Bronchial epithelial cell (primary cell): ENCODE measurements around the gene SERGEF. TPM values are rescaled to one million over a fixed set of nuclear protein-coding genes. Genes with fewer than 3 reads are reported as not detected.

Experiments used
- DNase-seq: peaks from one replicate; pipeline ENCODE4 v3.0.0-alpha.2; 2010; ENCODE audit warnings: low read depth
- FAIRE-seq: peaks from 2 replicates; lab custom pipeline; 2011; peaks lifted over from hg19 to GRCh38; lab: Jason Lieb, UNC
- H3K27me3 ChIP-seq: 2 replicates; pipeline ENCODE4 v1.5.1; 2011; ENCODE audit warnings: low read length; ENCODE audit not compliant: control insufficient read depth, insufficient read depth
- H3K36me3 ChIP-seq: 2 replicates; pipeline ENCODE4 v1.5.1; 2011; ENCODE audit warnings: low read length; ENCODE audit not compliant: control insufficient read depth, insufficient read depth
- H3K4me3 ChIP-seq: 2 replicates; pipeline ENCODE4 v1.5.1; 2011; ENCODE audit warnings: mild to moderate bottlenecking, low read depth, low read length, control low read depth
- CTCF ChIP-seq: IDR thresholded peaks from 2 replicates; pipeline ENCODE4 v1.5.1; 2011; ENCODE audit warnings: mild to moderate bottlenecking, moderate library complexity, low read length, control low read depth, inconsistent platforms; ENCODE audit not compliant: insufficient read depth, severe bottlenecking
- total RNA-seq: library from RNA; depleted of rRNA; stranded (reverse); fragments of >200 nt; gene quantifications from 2 replicates; pipeline ENCODE4 v1.2.1, GENCODE V29; 2014

SERGEF gene
- total RNA-seq, 1 donor from 2014 or later = 29.2 TPM

- Histone ChIP-seq H3K36me3 (no peaks in the 10 kb centered on the region), H3K4me3 (no peak overlapping the region), H3K27me3 (no peaks in the 10 kb centered on the region)
- no peak for FAIRE-seq
- DNase-seq = no peak
- TF ChIP-seq CTCF = no peak
These were observed 157.1 kb downstream of the SERGEF start for GRCh38 chr11:17855531-17856290.

- no peak for TF ChIP-seq CTCF
- FAIRE-seq (no peak), DNase-seq (peak; percentile 31)
- no peaks in the 10 kb centered on the region for H3K36me3 ChIP-seq
- H3K27me3 ChIP-seq = no peaks in the 10 kb centered on the region
- no peak overlapping the region for H3K4me3 ChIP-seq
These were observed 159.6 kb downstream of the SERGEF start for GRCh38 chr11:17853280-17853679.

DNA sequence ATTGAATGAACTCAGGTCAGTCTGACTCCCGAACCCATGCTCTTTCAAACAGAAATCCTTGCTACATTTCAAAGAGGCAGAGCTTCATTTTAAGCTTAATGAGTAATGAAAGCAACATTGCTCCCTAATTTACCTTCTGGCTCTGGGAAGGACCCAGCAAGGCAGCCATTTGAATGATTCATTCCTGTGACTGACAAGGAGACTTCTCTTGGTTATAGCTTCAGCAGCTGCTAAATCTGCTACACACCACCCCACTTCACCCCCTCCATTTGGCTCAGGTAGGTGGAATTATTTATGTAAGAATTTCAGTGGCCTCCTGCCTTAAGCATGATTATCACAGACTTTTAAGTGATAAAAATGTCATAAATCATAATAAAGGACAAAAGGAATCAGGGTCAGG lies 160.6 kb downstream of the SERGEF start:
- no peak overlapping the region for H3K4me3 ChIP-seq
- H3K36me3 ChIP-seq = no peaks in the 10 kb centered on the region
- H3K27me3 ChIP-seq = no peaks in the 10 kb centered on the region
- DNase-seq = peak; percentile 31
- FAIRE-seq = no peak
- no peak for TF ChIP-seq CTCF

GRCh38 chr11:17851697-17852096 lies 161.2 kb downstream of the SERGEF start:
- peak; percentile 18 for FAIRE-seq
- no peaks in the 10 kb centered on the region for H3K27me3 ChIP-seq
- DNase-seq = no peak
- no peaks in the 10 kb centered on the region for H3K36me3 ChIP-seq
- no peak overlapping the region for H3K4me3 ChIP-seq
- TF ChIP-seq CTCF = no peak

DNA sequence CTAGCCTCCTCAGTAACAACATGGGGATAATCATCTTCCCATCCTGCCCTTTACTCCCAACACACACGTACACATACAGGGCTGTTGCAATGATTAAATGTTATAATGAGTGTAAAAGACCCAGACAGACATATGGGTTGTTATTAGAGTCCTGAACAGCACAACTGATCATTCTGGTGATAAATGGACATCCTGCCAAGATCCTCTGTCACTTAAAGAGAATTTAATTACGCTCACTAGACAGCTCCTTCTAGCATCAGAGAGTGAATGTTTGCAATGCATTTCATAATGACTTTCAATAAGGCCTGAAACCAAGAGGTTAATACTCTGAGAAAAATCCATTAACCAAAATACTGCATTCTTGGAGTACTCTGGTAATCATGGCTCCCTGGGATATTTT lies 162.5 kb downstream of the SERGEF start:
- no peak for FAIRE-seq
- TF ChIP-seq CTCF = no peak

GRCh38 chr11:17848715-17849114 lies 164.1 kb downstream of the SERGEF start:
- no peaks in the 10 kb centered on the region for H3K27me3 ChIP-seq
- TF ChIP-seq CTCF = no peak
- H3K36me3 ChIP-seq = no peaks in the 10 kb centered on the region
- no peak overlapping the region for H3K4me3 ChIP-seq
- no peak for DNase-seq
- FAIRE-seq = no peak

More for the DNA sequence above, 162.5 kb downstream of the SERGEF start:
- H3K4me3 ChIP-seq = no peak overlapping the region
- no peaks in the 10 kb centered on the region for H3K27me3 ChIP-seq
- DNase-seq = no peak
- no peaks in the 10 kb centered on the region for H3K36me3 ChIP-seq
